Colonic mucosa (tissue), 4 donors: Measurements from ENCODE around the gene TMEM45A. TPM values are rescaled to one million over a fixed set of nuclear protein-coding genes. Genes with fewer than 3 reads are reported as not detected.

Experiments used
- DNase-seq: peaks from one replicate; pipeline ENCODE4 v3.0.0-alpha.2; 2020
- H3K27ac ChIP-seq: fragments of 200-600 bp; one replicate; pipeline ENCODE4 v1.8.0; 2021
- H3K27me3 ChIP-seq: fragments of 200-600 bp; one replicate; pipeline ENCODE4 v1.8.0; 2021
- H3K36me3 ChIP-seq: fragments of 200-600 bp; one replicate; pipeline ENCODE4 v1.8.0; 2021
- H3K4me1 ChIP-seq: fragments of 200-600 bp; one replicate; pipeline ENCODE4 v1.8.0; 2021; ENCODE audit warnings: mild to moderate bottlenecking
- H3K4me3 ChIP-seq: fragments of 200-600 bp; one replicate; pipeline ENCODE4 v1.8.0; 2021
- H3K9ac ChIP-seq, 2 donors: one replicate each; pipeline ENCODE4 v1.7.0; 2013; ENCODE audit warnings: control low read depth in 2 of 2, low read depth in 2 of 2, low read length in 2 of 2
- H3K9me3 ChIP-seq: fragments of 200-600 bp; one replicate; pipeline ENCODE4 v1.8.0; 2021
- CTCF ChIP-seq: fragments of 200-600 bp; IDR thresholded peaks from one replicate; pipeline ENCODE4 v1.8.0; 2022; ENCODE audit warnings: antibody characterized with exemption, mild to moderate bottlenecking
- intact Hi-C: fragments of 100-400 bp; cut with DNase I; formaldehyde crosslinking; loops from one replicate; pipeline ENCODE4 v1.14.1; 2022
- total RNA-seq, 2 donors: library from RNA; stranded (reverse); fragmentation: NEBNext Ultra II Directional in 1 of 2; extraction: Animal tissue kit (Norgen Biotek cat#: 25700) in 1 of 2; gene quantifications; one replicate each; pipeline ENCODE4 v1.2.1, GENCODE V29; 2021
- donor health status: healthy.
- donor health status: DM: no; HTN: no; CAD: no.
- donor health status: DM: no; HTN: no; CAD: no.

TMEM45A gene
- total RNA-seq, 2 donors from 2014 or later: 2.9 to 4.0 TPM

- no peak for TF ChIP-seq CTCF
- intact Hi-C loops: no loop called here
- DNase-seq: no peak
- Histone ChIP-seq H3K27ac (no peak overlapping the region), H3K36me3 (no peaks in the 10 kb centered on the region), H3K9me3 (no peaks in the 10 kb centered on the region), H3K27me3 (no peaks in the 10 kb centered on the region), H3K9ac (no peak overlapping the region), H3K4me1 (no peaks in the 10 kb centered on the region), H3K4me3 (no peak overlapping the region)
These were observed 61.9 kb downstream of the TMEM45A start for GRCh38 chr3:100554373-100554676.

- no peak for TF ChIP-seq CTCF
- Histone ChIP-seq H3K27me3 (no peaks in the 10 kb centered on the region), H3K4me1 (no peaks in the 10 kb centered on the region), H3K4me3 (no peak overlapping the region), H3K9ac (no peak overlapping the region), H3K27ac (no peak overlapping the region), H3K9me3 (no peaks in the 10 kb centered on the region), H3K36me3 (no peaks in the 10 kb centered on the region)
- DNase-seq: no peak
- intact Hi-C loops: no loop called here
These were observed 64.4 kb downstream of the TMEM45A start for GRCh38 chr3:100556673-100557310.

GRCh38 chr3:100558233-100558632 is 65.8 kb downstream of the TMEM45A start:
- Histone ChIP-seq H3K36me3 (no peaks in the 10 kb centered on the region), H3K4me1 (no peaks in the 10 kb centered on the region), H3K27ac (no peak overlapping the region), H3K9me3 (no peaks in the 10 kb centered on the region), H3K9ac (no peak overlapping the region), H3K4me3 (no peak overlapping the region), H3K27me3 (no peaks in the 10 kb centered on the region)
- no peak for DNase-seq
- intact Hi-C loops: no loop called here
- TF ChIP-seq CTCF: no peak

GRCh38 chr3:100560426-100560825 is 68.0 kb downstream of the TMEM45A start:
- TF ChIP-seq CTCF: no peak
- no peak for DNase-seq
- Histone ChIP-seq H3K36me3 (no peaks in the 10 kb centered on the region), H3K9ac (no peak overlapping the region), H3K27ac (no peak overlapping the region), H3K4me3 (no peak overlapping the region), H3K4me1 (no peaks in the 10 kb centered on the region), H3K9me3 (no peaks in the 10 kb centered on the region), H3K27me3 (no peaks in the 10 kb centered on the region)
- intact Hi-C loops: no loop called here

GRCh38 chr3:100561459-100562158 is 69.2 kb downstream of the TMEM45A start:
- H3K9me3 ChIP-seq: no peaks in the 10 kb centered on the region
- no peak overlapping the region for H3K9ac ChIP-seq
- H3K27me3 ChIP-seq: no peaks in the 10 kb centered on the region
- no peaks in the 10 kb centered on the region for H3K4me1 ChIP-seq
- TF ChIP-seq CTCF: no peak
- no peak for DNase-seq
- intact Hi-C loops: no loop called here
- H3K4me3 ChIP-seq: no peak overlapping the region
- H3K27ac ChIP-seq: no peak overlapping the region
- H3K36me3 ChIP-seq: no peaks in the 10 kb centered on the region
